ENCODE measurements around the gene LRP2BP. TPM values are rescaled to one million over a fixed set of nuclear protein-coding genes. Genes with fewer than 3 reads are reported as not detected.

The LRP2BP gene
- total and polyA plus RNA-seq, 4 donors, result 0.09 to 0.64 (median 0.20) TPM

GRCh38 chr4:185382754-185383153 lies 13.0 kb downstream of the LRP2BP start:
- H3K27me3 ChIP-seq (ENCODE audit: control insufficient read depth in 4 of 4, insufficient read depth in 4 of 4, low read length in 3 of 4), result no peaks in the 10 kb centered on the region
- DNase-seq (ENCODE audit: low spot score), result no peak
- peaks cover 0 to 5% (median 1%) of the 10 kb centered on the region in 4 donors for H3K4me1 ChIP-seq (ENCODE audit: control insufficient read depth in 4 of 4, insufficient read depth in 4 of 4, low read length in 3 of 4)
- no peak overlapping the region for H3K27ac ChIP-seq (ENCODE audit: low read depth in 1 of 2, low read length in 2 of 2)
- no peaks in the 10 kb centered on the region for H3K36me3 ChIP-seq (ENCODE audit: control insufficient read depth in 4 of 4, insufficient read depth in 3 of 4, low read depth in 1 of 4, low read length in 3 of 4)
- TF ChIP-seq NR2F2 (IDR thresholded peaks at IDR 0.05) (no peak), EGR1 (IDR thresholded peaks at IDR 0.05; ENCODE audit: low read depth in 2 of 2) (no peak), GABPA (IDR thresholded peaks at IDR 0.05 in 1 of 2, conservative IDR thresholded peaks at IDR 0.05 in 1 of 2) (no peak), CTCF (IDR thresholded peaks at IDR 0.05; ENCODE audit: low read depth, low read length, missing input control) (no peak)
- H3K4me3 ChIP-seq (ENCODE audit: low read depth in 1 of 3, low read length in 3 of 3), result no peak overlapping the region
- no peak overlapping the region for H3K9ac ChIP-seq (ENCODE audit: low read depth in 1 of 2, low read length in 2 of 2)
- peaks cover 0 to 4% (median 0%) of the 10 kb centered on the region in 4 donors for H3K9me3 ChIP-seq (ENCODE audit: control insufficient read depth in 4 of 4, low read length in 3 of 4)

GRCh38 chr4:185381288-185382196 lies 14.2 kb downstream of the LRP2BP start:
- WGBS, result 54% methylated on average over 4 of the region's 4 CpGs
- no peak for DNase-seq (ENCODE audit: low spot score)

More at GRCh38 chr4:185381288-185382196, 14.2 kb downstream of the LRP2BP start:
- Histone ChIP-seq H3K4me1 (ENCODE audit: control insufficient read depth in 4 of 4, insufficient read depth in 4 of 4, low read length in 3 of 4) (peaks cover 0 to 5% (median 1%) of the 10 kb centered on the region in 4 donors), H3K4me3 (ENCODE audit: low read depth in 1 of 3, low read length in 3 of 3) (no peak overlapping the region), H3K36me3 (ENCODE audit: control insufficient read depth in 4 of 4, insufficient read depth in 3 of 4, low read depth in 1 of 4, low read length in 3 of 4) (no peaks in the 10 kb centered on the region), H3K27me3 (ENCODE audit: control insufficient read depth in 4 of 4, insufficient read depth in 4 of 4, low read length in 3 of 4) (no peaks in the 10 kb centered on the region), H3K9me3 (ENCODE audit: control insufficient read depth in 4 of 4, low read length in 3 of 4) (peaks cover 0 to 4% (median 0%) of the 10 kb centered on the region in 4 donors), H3K9ac (ENCODE audit: low read depth in 1 of 2, low read length in 2 of 2) (no peak overlapping the region), H3K27ac (ENCODE audit: low read depth in 1 of 2, low read length in 2 of 2) (no peak overlapping the region)
- TF ChIP-seq SP1 (IDR thresholded peaks at IDR 0.05) (no peak), JUND (IDR thresholded peaks at IDR 0.05) (no peak), GABPA (IDR thresholded peaks at IDR 0.05 in 1 of 2, conservative IDR thresholded peaks at IDR 0.05 in 1 of 2) (no peak), REST (IDR thresholded peaks at IDR 0.05) (no peak), CTCF (IDR thresholded peaks at IDR 0.05; ENCODE audit: low read depth, low read length, missing input control) (no peak), ATF3 (IDR thresholded peaks at IDR 0.05) (no peak), ZBTB33 (IDR thresholded peaks at IDR 0.05) (no peak), FOXA1 (IDR thresholded peaks at IDR 0.05) (no peak), RXRA (IDR thresholded peaks at IDR 0.05) (no peak), FOXA2 (IDR thresholded peaks at IDR 0.05) (no peak)

Measured in liver (tissue), 9 donors.